HG02840 (cell line): ENCODE measurements around the gene OR5AN1.

Source experiments
- ATAC-seq: cut with Tn5 transposase; IDR thresholded peaks from one replicate; pipeline ENCODE4 v1.9.1; 2021; ENCODE audit warnings: mild to moderate bottlenecking, moderate library complexity, moderate number of reproducible peaks; ENCODE audit not compliant: unreplicated experiment, low FRiP score

OR5AN1 gene

DNA sequence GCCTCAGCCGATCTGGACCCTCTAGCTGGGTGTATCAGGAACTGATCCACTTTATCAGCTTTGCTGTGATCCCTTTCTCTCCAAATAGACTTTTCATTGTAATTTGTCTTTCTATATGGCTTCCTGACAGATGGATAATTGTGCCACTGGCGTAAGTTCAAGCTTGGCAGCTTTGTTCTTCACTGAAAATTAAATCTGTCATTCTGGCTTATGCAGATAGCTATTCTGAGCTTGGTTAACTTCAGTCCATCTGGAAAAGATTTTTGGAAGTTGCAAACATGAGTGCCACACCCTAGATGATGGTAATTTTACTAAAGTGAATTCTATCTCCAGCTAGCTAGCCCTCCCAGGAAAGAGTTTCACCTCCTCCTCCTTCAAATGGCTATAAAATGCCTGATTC lies 59.5 kb downstream of the OR5AN1 start:
- no peak for ATAC-seq
